Astrocyte (in vitro differentiated cells and primary cell): ENCODE measurements around the gene NKAIN4. TPM values are rescaled to one million over a fixed set of nuclear protein-coding genes. Genes with fewer than 3 reads are reported as not detected.
A peak's percentile ranks its signal among the peaks of the same experiment; 100 is the strongest.

Experiments
- DNase-seq: peaks from one replicate; pipeline ENCODE4 v3.0.0-alpha.2; 2010; ENCODE audit warnings: low read depth
- FAIRE-seq: peaks from 2 replicates; lab custom pipeline; 2011; peaks lifted over from hg19 to GRCh38; lab: Jason Lieb, UNC
- H2AFZ ChIP-seq: 2 replicates; pipeline ENCODE4 v1.6.0; 2012; ENCODE audit warnings: low read depth, low read length, inconsistent platforms
- H3K27ac ChIP-seq: 2 replicates; pipeline ENCODE4 v1.5.1; 2011; ENCODE audit warnings: low read depth, low read length, inconsistent platforms
- H3K27me3 ChIP-seq: 2 replicates; pipeline ENCODE4 v1.6.0; 2011; ENCODE audit warnings: low read length, inconsistent platforms; ENCODE audit not compliant: insufficient read depth
- H3K36me3 ChIP-seq: 2 replicates; pipeline ENCODE4 v1.5.1; 2011; ENCODE audit warnings: low read length, inconsistent platforms; ENCODE audit not compliant: insufficient read depth
- H3K4me1 ChIP-seq: 2 replicates; pipeline ENCODE4 v1.5.1; 2011; ENCODE audit warnings: low read length, inconsistent platforms; ENCODE audit not compliant: insufficient read depth
- H3K4me2 ChIP-seq: 2 replicates; pipeline ENCODE4 v1.6.0; 2012; ENCODE audit warnings: low read length, inconsistent platforms
- H3K4me3 ChIP-seq: 2 replicates; pipeline ENCODE4 v1.5.1; 2011; ENCODE audit warnings: low read depth, mild to moderate bottlenecking, low read length, inconsistent platforms; ENCODE audit not compliant: insufficient read depth
- H3K79me2 ChIP-seq: 2 replicates; pipeline ENCODE4 v1.6.0; 2012; ENCODE audit warnings: mild to moderate bottlenecking, low read length, inconsistent platforms; ENCODE audit not compliant: insufficient read depth
- H3K9ac ChIP-seq: 2 replicates; pipeline ENCODE4 v1.6.0; 2012; ENCODE audit warnings: mild to moderate bottlenecking, low read length, inconsistent platforms
- H3K9me3 ChIP-seq: 2 replicates; pipeline ENCODE4 v1.5.1; 2012; ENCODE audit warnings: low read depth, mild to moderate bottlenecking, low read length, inconsistent platforms; ENCODE audit not compliant: insufficient read depth
- H4K20me1 ChIP-seq: 2 replicates; pipeline ENCODE4 v1.6.0; 2012; ENCODE audit warnings: low read length, inconsistent platforms; ENCODE audit not compliant: insufficient read depth
- H3K27ac Mint-ChIP-seq: one replicate; pipeline ENCODE4 v1.8.0; 2021; ENCODE audit warnings: mild to moderate bottlenecking, mixed read lengths; ENCODE audit not compliant: unreplicated experiment
- H3K27me3 Mint-ChIP-seq: one replicate; pipeline ENCODE4 v1.8.0; 2021; ENCODE audit warnings: low read depth, mixed read lengths; ENCODE audit not compliant: unreplicated experiment
- H3K36me3 Mint-ChIP-seq: one replicate; pipeline ENCODE4 v1.8.0; 2021; ENCODE audit warnings: low read depth, mixed read lengths; ENCODE audit not compliant: unreplicated experiment
- H3K4me1 Mint-ChIP-seq: one replicate; pipeline ENCODE4 v1.8.0; 2021; ENCODE audit warnings: low read depth, mixed read lengths; ENCODE audit not compliant: unreplicated experiment
- H3K4me3 Mint-ChIP-seq: one replicate; pipeline ENCODE4 v1.8.0; 2021; ENCODE audit warnings: mild to moderate bottlenecking, moderate library complexity, mixed read lengths; ENCODE audit not compliant: unreplicated experiment
- H3K9me3 Mint-ChIP-seq: one replicate; pipeline ENCODE4 v1.8.0; 2021; ENCODE audit warnings: mild to moderate bottlenecking, mixed read lengths; ENCODE audit not compliant: unreplicated experiment
- EZH2 ChIP-seq: IDR thresholded peaks from 2 replicates; pipeline ENCODE4 v1.6.1; 2012; ENCODE audit warnings: mild to moderate bottlenecking, low read length, inconsistent platforms; ENCODE audit not compliant: insufficient read depth
- total RNA-seq: library from RNA; stranded (reverse); gene quantifications from 2 replicates; pipeline ENCODE4 v1.2.1, GENCODE V29; 2021
- TF ChIP-seq, protein P1 (sequence below): IDR thresholded peaks from 2 replicates; pipeline ENCODE4 v1.5.1; 2011; ENCODE audit warnings: low read depth, mild to moderate bottlenecking, inconsistent platforms, low read length, moderate library complexity; ENCODE audit not compliant: insufficient read depth

Gene NKAIN4
- total RNA-seq, 1 donor from 2014 or later = 162 TPM

DNA sequence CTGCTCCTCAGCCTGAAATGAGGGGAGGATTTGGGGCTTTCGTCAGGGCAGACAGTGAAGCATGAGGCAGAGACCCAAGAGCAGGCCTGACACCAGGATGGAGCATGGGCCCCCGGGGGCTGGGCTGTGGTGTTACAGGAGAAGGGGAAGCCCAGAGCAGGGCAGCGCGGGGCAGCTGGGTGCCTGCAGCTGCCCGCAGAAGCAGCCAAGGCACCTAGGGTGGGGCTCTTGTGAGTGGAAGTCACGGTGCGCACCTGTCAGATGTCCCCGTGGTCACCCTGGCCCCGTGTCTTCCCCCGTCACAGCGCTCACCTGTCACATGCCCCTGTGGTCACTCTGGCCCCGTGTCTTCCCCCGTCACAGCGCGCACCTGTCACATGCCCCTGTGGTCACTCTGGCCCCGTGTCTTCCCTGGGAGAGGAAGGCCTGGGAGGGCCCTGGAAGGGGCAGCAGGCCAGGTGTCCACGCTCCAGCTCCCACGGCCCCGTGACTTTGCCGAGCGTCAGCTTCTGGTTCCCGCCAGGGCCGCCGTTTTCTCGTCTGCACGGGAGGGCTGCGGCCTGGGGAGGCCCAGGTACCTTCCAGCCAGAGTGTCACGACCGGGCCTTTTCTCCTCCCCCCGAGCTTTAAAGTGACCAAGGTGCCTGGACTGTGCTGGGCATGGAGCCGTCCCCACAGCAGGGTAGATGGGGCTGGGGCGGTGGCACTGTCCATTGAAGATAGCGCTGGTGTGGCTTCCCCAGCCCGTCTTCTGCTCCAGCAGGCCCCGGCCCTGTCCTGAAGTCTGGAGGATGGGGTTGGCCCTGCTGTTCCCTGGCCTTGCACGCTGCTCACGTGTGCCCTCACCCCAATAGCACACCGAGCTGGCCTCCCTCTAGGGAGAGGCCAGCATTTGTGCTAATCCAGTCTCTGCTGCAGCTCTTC is 27.7 kb upstream of the NKAIN4 start:
- H3K27me3 Mint-ChIP-seq = no peaks in the 10 kb centered on the region
- H3K36me3 Mint-ChIP-seq = peaks cover 15% of the 10 kb centered on the region
- no peak for FAIRE-seq

DNA sequence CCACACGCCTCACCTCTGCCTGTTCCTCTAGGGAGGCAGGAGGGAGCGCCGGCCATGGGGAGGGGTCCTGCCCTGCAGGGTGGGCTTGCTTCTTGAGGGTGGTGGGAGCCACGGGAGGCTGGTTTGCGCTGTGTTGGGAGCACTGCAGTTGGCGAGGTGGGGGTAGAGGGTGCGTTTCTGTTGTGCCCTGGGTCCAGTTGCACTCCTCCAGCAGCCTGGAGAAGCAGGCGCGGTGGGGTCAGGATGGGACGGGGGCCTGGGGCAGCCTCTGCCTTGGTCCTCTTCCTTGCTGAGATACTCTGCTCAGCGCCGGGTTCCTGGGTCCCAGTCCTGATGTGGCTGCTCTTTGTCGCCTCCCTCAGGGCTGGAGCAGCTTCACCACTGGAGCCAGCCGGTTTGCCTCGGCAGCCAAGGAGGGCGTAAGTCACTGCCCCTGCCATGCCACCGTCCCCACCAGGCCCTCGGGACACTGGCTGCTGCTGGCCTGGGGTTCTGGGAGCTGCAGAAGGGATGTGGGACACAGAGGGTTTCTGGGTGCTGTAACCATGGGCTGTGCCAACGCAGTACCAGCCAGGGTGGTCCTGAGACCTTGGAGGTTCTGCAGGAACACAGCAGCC is 26.8 kb upstream of the NKAIN4 start:
- H3K4me3 Mint-ChIP-seq = no peak overlapping the region
- Histone ChIP-seq H3K9ac (no peak overlapping the region), H3K4me3 (no peak overlapping the region), H3K9me3 (no peaks in the 10 kb centered on the region), H3K27me3 (no peaks in the 10 kb centered on the region), H4K20me1 (peaks cover 100% of the 10 kb centered on the region), H2AFZ (no peak overlapping the region), H3K79me2 (peaks cover 73% of the 10 kb centered on the region), H3K27ac (no peak overlapping the region), H3K4me1 (no peaks in the 10 kb centered on the region), H3K4me2 (no peak overlapping the region), H3K36me3 (peaks cover 33% of the 10 kb centered on the region)
- H3K36me3 Mint-ChIP-seq = peaks cover 15% of the 10 kb centered on the region
- no peak for FAIRE-seq
- no peaks in the 10 kb centered on the region for H3K9me3 Mint-ChIP-seq
- DNase-seq = no peak
- H3K4me1 Mint-ChIP-seq = peaks cover 2% of the 10 kb centered on the region
- no peaks in the 10 kb centered on the region for H3K27me3 Mint-ChIP-seq
- TF ChIP-seq, protein P1, sequence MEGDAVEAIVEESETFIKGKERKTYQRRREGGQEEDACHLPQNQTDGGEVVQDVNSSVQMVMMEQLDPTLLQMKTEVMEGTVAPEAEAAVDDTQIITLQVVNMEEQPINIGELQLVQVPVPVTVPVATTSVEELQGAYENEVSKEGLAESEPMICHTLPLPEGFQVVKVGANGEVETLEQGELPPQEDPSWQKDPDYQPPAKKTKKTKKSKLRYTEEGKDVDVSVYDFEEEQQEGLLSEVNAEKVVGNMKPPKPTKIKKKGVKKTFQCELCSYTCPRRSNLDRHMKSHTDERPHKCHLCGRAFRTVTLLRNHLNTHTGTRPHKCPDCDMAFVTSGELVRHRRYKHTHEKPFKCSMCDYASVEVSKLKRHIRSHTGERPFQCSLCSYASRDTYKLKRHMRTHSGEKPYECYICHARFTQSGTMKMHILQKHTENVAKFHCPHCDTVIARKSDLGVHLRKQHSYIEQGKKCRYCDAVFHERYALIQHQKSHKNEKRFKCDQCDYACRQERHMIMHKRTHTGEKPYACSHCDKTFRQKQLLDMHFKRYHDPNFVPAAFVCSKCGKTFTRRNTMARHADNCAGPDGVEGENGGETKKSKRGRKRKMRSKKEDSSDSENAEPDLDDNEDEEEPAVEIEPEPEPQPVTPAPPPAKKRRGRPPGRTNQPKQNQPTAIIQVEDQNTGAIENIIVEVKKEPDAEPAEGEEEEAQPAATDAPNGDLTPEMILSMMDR = no peak
- TF ChIP-seq EZH2 = no peak
- H3K27ac Mint-ChIP-seq = peak overlapping the region; percentile 26

More for the DNA sequence above, 27.7 kb upstream of the NKAIN4 start:
- Histone ChIP-seq H3K27me3 (no peaks in the 10 kb centered on the region), H3K9me3 (no peaks in the 10 kb centered on the region), H3K4me2 (no peak overlapping the region), H3K4me3 (no peak overlapping the region), H3K27ac (no peak overlapping the region), H3K4me1 (no peaks in the 10 kb centered on the region), H3K9ac (no peak overlapping the region), H3K79me2 (peaks cover 63% of the 10 kb centered on the region), H2AFZ (no peak overlapping the region), H3K36me3 (peaks cover 30% of the 10 kb centered on the region), H4K20me1 (peaks cover 97% of the 10 kb centered on the region)
- no peak for DNase-seq
- Mint-ChIP-seq H3K27ac (peak overlapping the region; percentile 7), H3K4me1 (no peaks in the 10 kb centered on the region), H3K4me3 (no peak overlapping the region), H3K9me3 (no peaks in the 10 kb centered on the region)
- TF ChIP-seq, protein P1 = no peak
- no peak for TF ChIP-seq EZH2
